H7 (cell line): Measurements from ENCODE around the gene COBL. TPM values are rescaled to one million over a fixed set of nuclear protein-coding genes. Genes with fewer than 3 reads are reported as not detected.

Experiments used
- DNase-seq: peaks from one replicate; pipeline ENCODE4 v3.0.0; 2012
- H3K27me3 ChIP-seq: 2 replicates; pipeline ENCODE4 v1.6.0; 2011; ENCODE audit warnings: mild to moderate bottlenecking, low read length; ENCODE audit not compliant: control insufficient read depth, insufficient read depth
- H3K36me3 ChIP-seq: replicated peaks from 2 replicates; pipeline ENCODE4 v1.5.1; 2011; ENCODE audit warnings: low read length; ENCODE audit not compliant: control insufficient read depth, insufficient read depth
- H3K4me3 ChIP-seq: 2 replicates; pipeline ENCODE4 v1.5.1; 2011; ENCODE audit warnings: low read depth, mild to moderate bottlenecking, control low read depth, low read length, moderate library complexity; ENCODE audit not compliant: insufficient read depth
- total RNA-seq: library from RNA; depleted of rRNA; stranded (reverse); fragments of >200 nt; shearing (Covaris generic); gene quantifications from 2 replicates; pipeline ENCODE4 v1.2.3, GENCODE V29; 2014

Gene COBL
- total RNA-seq, 1 experiment from 2014 or later: 4.6 TPM

DNA sequence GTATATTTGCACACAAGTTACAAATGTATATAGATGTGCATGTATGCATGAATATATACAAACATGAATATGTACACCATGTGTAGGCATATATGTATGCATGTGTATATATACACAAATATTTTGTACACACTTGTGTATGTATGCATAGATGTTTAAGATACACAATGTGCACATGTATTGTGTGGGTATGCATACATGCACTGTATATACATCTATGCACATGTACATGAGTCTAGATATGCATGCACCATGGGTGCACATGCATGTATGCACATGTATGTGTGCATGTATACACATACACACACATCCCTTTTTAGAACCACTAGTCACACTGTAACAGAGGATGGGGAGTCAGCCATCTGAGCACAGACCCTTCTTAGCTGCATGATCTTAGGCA, 249.4 kb downstream of the COBL start:
- Histone ChIP-seq H3K27me3 (no peaks in the 10 kb centered on the region), H3K4me3 (no peak overlapping the region), H3K36me3 (no peaks in the 10 kb centered on the region; the same call in none of the 2 replicates)
- DNase-seq: no peak

DNA sequence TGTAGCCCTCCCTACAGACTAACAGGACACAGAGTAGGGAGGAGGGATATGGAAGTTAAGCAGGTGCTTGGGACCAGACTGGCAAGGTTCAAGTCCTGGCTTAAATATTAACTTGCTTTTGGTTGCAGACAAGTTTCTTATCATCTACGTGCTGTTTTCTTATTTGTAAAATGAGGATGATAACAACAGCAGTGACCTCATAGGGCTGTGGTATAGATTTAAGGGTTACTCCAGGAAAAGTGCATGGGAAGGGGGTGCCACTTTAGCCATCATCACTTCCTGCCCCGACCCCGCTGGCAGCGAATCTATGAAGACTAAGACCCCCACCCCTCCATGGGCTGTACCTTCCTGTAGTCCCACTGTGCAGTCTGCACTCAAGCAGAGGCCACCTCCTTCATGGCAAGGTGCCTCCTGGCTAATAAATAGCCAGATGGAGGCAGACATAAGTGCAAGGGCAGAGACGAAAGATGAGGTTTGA, 250.2 kb downstream of the COBL start:
- Histone ChIP-seq H3K36me3 (peaks cover under 1% of the 10 kb centered on the region), H3K27me3 (no peaks in the 10 kb centered on the region), H3K4me3 (no peak overlapping the region)
- DNase-seq: no peak

DNA sequence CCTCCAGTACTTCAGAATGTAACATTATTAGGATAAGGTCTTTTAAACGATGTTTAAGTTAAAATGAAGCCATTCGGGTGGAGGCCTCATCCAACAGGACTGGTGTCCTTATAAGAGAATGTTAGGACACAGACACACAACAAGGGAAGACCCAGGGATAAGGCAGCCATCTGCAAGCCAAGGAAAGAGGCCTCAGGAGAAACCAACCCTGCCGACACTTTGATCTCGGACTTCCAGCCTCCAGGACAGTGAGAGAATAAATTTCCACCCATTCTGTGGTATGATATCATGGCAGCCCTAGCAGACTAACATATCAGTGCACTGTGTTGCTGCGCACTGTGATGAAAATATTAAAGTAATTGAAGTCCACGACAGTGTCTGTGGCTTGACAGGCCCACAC, 250.8 kb downstream of the COBL start:
- peaks cover 2% of the 10 kb centered on the region for H3K36me3 ChIP-seq
- no peak for DNase-seq
- no peak overlapping the region for H3K4me3 ChIP-seq
- no peaks in the 10 kb centered on the region for H3K27me3 ChIP-seq

DNA sequence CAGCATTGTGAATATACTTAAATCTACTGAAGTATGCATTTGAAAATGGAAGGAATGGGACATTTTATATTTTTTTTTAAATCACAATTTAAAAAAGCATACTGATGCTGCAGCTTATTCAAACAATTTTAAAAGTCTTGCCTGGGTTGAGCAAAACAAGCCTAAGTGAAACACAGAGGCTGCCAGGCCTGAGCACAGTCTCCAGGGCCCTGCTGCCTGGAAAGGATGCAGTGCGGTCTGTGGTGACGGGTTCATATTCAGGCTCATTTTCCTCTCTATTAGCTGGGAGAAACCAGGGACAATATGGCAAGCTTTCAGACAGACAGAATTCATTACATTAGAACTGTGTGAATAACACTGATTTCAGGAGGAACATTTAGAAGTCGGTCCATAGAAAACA, 251.9 kb downstream of the COBL start:
- H3K27me3 ChIP-seq: no peaks in the 10 kb centered on the region
- H3K4me3 ChIP-seq: no peak overlapping the region
- no peak for DNase-seq
- H3K36me3 ChIP-seq: peaks cover 2% of the 10 kb centered on the region

DNA sequence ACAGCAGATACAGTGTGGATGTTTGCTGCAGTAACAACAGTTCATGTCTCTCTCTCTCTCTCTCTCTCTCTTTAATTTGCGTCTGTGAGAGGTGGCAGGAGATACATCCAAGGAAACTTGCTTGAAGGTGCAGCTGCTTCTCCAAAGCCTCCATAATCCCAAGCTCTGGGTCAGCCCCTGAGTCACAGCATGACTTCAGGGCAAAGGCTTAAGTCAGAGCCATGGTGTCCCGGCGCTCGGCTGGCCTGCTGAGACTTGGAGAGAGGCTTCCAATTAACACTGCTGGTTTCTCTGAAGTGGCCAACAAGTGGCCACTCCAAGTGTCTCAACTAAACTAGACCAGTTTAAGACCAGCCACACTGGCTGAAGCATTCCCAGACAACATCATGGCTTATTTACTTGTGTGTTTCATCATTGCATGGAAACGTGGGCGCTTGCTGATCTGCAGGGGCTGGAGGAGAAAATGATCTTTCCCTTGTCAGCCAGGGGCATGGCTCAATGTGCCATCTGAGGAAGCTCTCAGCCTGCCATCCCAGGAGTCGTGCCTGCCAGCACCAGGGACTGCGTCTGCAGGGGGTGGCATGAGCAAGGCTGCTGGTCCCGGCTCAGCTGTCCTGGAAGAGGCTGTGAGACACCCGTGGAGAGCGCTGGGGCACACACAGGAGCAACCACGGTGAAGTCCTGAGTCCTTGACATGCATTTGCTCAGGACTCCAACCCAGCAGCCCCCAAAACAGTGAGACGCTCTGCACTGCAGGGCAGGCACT, 254.2 kb downstream of the COBL start:
- DNase-seq: no peak
- no peaks in the 10 kb centered on the region for H3K27me3 ChIP-seq
- peaks cover 2% of the 10 kb centered on the region for H3K36me3 ChIP-seq
- no peak overlapping the region for H3K4me3 ChIP-seq

DNA sequence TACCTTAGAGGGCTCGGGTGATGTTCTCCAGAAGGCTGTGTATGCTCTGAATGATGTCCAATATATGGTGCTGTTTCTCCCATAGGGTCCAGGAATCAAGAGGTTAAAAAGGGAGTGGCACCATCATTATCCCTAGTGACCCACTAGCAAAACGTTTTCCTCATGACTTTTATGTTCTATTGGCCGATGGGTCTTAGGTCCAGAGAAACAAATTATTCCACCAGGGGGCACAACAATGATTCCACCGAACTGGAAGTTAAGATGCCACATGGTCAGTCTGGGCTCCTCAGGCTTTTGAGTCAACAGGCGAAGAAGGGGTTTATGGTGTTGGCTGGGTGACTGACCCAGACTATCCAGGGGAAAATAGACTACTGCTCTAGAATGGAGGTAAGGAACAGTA, 256.1 kb downstream of the COBL start:
- no peaks in the 10 kb centered on the region for H3K27me3 ChIP-seq
- no peak for DNase-seq
- peaks cover 2% of the 10 kb centered on the region; the same call in 1 of the 2 replicates for H3K36me3 ChIP-seq
- no peak overlapping the region for H3K4me3 ChIP-seq

DNA sequence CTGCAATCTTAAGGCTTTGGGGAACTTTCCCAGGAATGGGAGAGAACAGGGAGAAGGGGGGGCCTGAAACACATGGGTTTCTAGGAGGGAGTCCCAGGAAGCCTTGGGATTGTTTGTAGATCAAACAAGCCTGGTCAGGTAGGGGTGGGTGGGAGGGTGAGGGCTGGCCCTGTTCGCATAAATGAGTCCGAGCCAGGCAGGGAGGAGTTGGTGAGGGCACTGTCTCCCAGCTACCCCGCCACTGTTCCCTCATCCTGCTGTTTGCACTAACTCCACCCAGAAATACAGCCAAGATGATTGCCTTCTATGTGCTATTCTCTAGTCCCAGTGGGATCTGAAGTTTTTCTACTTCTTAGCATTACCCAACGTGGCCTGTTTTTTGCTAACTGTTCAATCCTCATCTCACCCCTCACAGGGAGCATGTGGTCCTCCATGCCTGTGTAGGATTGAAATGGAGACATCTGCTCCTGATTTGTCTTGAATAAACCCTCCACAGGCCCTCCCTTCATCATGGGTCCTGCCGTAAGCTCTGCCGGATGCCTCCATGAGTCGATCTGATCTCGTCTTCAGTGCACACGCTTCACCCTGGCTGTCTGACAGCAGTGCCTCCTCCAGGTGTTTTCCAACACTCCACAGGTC, 257.0 kb downstream of the COBL start:
- Histone ChIP-seq H3K27me3 (no peaks in the 10 kb centered on the region), H3K4me3 (no peak overlapping the region), H3K36me3 (peaks cover 2% of the 10 kb centered on the region; the same call in 1 of the 2 replicates)
- no peak for DNase-seq

DNA sequence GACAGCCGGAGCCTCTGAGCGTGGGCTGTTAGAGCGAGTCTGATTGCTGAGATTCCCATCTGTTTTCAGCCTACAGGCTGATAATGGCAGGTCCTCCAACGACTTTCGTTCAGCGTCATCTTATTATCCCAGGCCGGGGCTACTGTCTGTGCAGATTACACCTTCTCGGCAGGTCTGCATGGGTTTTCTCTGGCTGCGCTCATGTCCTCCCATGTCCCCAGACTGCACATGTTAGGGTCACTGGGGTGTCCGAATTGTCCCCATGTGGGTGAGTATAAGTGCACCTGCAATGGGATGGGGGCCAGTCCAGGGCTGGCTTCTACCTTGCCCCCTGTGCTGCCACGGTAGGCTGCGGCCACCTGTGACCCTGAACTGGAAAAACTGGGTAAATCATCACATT, 257.8 kb downstream of the COBL start:
- H3K4me3 ChIP-seq: no peak overlapping the region
- no peaks in the 10 kb centered on the region for H3K27me3 ChIP-seq
- no peak for DNase-seq
- peaks cover 2% of the 10 kb centered on the region; the same call in 1 of the 2 replicates for H3K36me3 ChIP-seq

DNA sequence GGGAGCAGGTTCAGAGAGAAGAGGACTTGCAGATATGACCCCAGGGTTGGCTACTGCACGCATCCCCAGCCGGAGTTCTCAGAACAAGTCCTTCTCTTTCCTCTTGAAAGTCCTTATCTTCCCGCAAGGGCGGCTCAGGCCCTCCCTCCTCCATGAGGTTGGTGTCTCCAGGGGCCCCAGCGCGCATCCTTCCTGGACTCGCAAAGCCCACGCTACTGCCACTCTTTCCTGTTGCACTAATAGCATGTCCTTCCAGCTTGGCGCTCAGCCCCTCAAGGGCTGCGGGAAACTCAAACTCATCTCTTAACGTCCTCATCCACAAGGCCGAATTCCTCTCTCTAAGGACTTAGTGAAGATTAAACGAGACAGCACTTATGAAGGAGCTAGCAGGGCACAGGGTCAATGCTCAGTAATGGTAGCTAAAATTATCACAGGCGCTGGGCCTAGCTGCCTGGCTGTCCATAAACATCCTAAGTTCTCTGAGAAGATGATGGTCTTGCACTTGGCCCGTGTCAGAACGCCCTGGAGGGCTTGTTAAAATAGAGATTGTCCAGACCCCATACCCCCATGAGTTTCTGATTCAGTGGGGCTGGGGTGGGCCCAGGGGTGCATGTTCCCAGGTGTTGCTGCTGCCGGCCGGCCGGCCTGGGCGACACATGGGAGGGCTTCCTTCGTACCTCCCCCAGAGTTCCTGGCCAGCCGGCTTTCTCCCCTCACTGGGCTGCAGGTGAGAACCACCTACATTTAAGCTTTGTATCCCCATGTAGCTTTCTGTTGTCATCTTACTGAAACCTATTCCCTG, 261.4 kb downstream of the COBL start:
- H3K27me3 ChIP-seq: no peaks in the 10 kb centered on the region
- H3K36me3 ChIP-seq: no peaks in the 10 kb centered on the region; the same call in 1 of the 2 replicates
- DNase-seq: no peak
- H3K4me3 ChIP-seq: no peak overlapping the region

DNA sequence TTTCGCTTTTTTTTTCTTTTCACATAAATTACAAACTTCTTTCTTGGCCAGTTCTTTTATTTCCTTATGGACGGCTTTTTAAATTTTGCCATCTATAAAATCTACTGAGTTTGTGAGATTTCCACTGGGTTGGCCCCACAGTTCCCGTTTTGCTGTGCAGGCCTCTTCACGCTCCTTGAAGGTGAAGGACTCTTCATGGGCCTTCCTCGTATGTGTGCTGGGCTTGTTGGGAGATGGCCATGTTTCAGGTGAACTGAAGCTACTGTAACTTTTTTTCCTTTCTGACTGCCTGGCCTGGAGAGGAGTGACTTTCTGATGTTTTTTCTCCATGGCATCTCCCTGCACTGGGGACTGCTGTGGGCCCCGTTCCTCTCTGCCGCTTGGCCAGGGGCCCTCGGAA, 262.4 kb downstream of the COBL start:
- no peaks in the 10 kb centered on the region for H3K27me3 ChIP-seq

DNA sequence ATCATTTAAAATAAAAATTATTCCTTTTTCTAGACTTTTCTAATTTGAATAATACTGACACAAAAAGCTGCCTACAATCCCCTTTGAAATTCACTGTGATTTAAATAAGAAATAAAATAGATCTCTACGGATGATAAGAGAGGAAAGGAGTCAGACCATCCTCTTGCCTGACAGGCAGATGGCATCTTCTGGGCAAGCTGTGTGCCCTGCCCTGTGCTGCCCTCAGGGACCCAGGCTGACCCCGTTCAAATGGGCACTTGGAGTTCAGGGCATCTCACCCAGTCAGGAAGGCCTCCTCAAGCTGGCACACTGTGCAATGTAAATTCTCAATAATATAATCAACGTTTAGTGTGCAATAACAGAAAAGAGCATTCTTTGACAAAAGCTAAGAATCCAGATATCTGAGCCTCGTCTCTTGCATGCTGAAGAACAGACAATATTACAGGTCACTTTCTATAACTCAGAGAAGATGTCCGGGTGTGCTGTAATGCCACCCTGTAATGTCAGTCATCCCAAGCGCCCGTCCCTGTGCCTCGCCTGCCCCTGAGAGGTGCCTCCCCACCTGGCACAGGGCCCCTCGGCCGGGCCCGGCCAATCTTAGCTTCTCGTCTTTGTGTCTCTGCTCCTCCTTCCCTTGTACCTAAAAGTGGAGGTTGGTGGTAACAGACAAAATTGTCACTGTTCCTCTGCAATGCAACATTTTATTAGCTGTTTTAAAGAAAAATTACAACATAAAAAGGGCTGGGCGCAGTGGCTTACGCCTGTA, 263.3 kb downstream of the COBL start:
- no peak overlapping the region for H3K4me3 ChIP-seq
- H3K27me3 ChIP-seq: no peaks in the 10 kb centered on the region
- DNase-seq: no peak
- H3K36me3 ChIP-seq: no peaks in the 10 kb centered on the region; the same call in 1 of the 2 replicates

More for the DNA sequence above, 262.4 kb downstream of the COBL start:
- Histone ChIP-seq H3K36me3 (no peaks in the 10 kb centered on the region; the same call in 1 of the 2 replicates), H3K4me3 (no peak overlapping the region)
- no peak for DNase-seq

DNA sequence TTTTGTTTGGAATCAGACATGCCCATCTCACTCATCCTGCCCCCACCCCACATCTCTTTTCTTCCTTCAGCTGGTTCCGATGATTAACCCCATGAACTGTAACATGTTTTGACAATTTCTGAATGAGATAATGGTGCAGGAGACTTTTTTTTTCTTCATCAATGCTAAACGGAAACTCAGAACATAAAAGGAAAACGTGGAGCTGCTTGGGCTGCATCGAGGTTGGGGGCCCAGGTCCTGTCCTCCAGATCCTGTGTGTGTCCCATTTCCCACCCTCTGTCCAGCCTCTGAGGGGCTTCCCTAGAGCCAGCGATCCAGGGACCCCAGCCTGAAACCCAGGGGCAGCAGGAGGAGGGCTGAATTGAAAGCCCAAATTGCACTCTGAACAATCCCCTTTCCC, 270.1 kb downstream of the COBL start:
- H3K27me3 ChIP-seq: no peaks in the 10 kb centered on the region
- peaks cover 3% of the 10 kb centered on the region; the same call in 1 of the 2 replicates for H3K36me3 ChIP-seq
- DNase-seq: no peak
- no peak overlapping the region for H3K4me3 ChIP-seq

DNA sequence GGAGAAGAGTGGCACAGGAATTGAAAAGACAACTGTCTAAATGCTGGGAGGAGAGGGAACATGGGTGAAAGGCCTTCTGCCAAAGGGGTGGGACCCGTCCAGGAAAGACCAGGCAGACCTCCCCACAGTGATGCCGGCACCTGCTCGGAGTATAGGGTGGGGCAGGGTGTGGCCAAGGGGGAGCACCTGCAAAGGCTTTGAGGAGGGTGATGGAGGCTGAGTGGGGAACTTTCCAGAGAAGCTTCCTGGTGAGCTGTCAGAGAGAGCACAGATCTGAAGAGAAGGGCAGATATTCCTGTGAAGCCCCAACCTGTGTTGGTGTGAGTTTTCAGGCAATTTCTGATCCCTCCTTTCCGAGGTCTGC, 270.5 kb downstream of the COBL start:
- no peak overlapping the region for H3K4me3 ChIP-seq
- no peak for DNase-seq
- H3K27me3 ChIP-seq: no peaks in the 10 kb centered on the region
- peaks cover 3% of the 10 kb centered on the region; the same call in 1 of the 2 replicates for H3K36me3 ChIP-seq
